ENCODE data around the gene SOS1.

GRCh38 chr2:38945911-38946310 lies 174.9 kb downstream of the SOS1 start:
- TF ChIP-seq POLR2A (IDR thresholded peaks at IDR 0.05; ENCODE audit: low read depth, low read length), result no peak
- no peak for TF ChIP-seq EZH2 (IDR thresholded peaks at IDR 0.05; ENCODE audit: borderline replicate concordance, low read depth, low read length, severe bottlenecking)
